H9 (cell line): ENCODE data around the gene LEO1. TPM values are rescaled to one million over a fixed set of nuclear protein-coding genes. Genes with fewer than 3 reads are reported as not detected.

Source experiments
- DNase-seq: peaks from one replicate; pipeline ENCODE4 v3.0.0-alpha.2; 2017
- H2AFZ ChIP-seq: one replicate; pipeline ENCODE4 v1.6.1; 2013; ENCODE audit warnings: mild to moderate bottlenecking, low read length, control low read depth, moderate library complexity
- H2AK5ac ChIP-seq: 2 replicates; pipeline ENCODE4 v1.6.1; 2013; ENCODE audit warnings: low read length, control low read depth, mixed read lengths; ENCODE audit not compliant: insufficient read length
- H2BK120ac ChIP-seq: one replicate; pipeline ENCODE4 v1.6.1; 2013; ENCODE audit warnings: low read depth, mild to moderate bottlenecking, low read length, control low read depth, inconsistent platforms; ENCODE audit not compliant: poor library complexity, severe bottlenecking
- H2BK12ac ChIP-seq: 2 replicates; pipeline ENCODE4 v1.6.1; 2013; ENCODE audit warnings: low read length, control low read depth, mixed read lengths, low read depth; ENCODE audit not compliant: insufficient read length
- H2BK15ac ChIP-seq: 2 replicates; pipeline ENCODE4 v1.6.1; 2013; ENCODE audit warnings: low read depth, low read length, control low read depth
- H2BK20ac ChIP-seq: one replicate; pipeline ENCODE4 v1.6.1; 2013; ENCODE audit warnings: low read depth, mild to moderate bottlenecking, low read length, control low read depth, inconsistent platforms; ENCODE audit not compliant: poor library complexity, severe bottlenecking
- H2BK5ac ChIP-seq: 2 replicates; pipeline ENCODE4 v1.6.1; 2013; ENCODE audit warnings: low read length, control low read depth, mixed read lengths; ENCODE audit not compliant: insufficient read length
- H3K14ac ChIP-seq: 2 replicates; pipeline ENCODE4 v1.6.1; 2013; ENCODE audit warnings: low read length, control low read depth; ENCODE audit not compliant: insufficient read depth
- H3K18ac ChIP-seq: 2 replicates; pipeline ENCODE4 v1.6.1; 2013; ENCODE audit warnings: low read depth, mild to moderate bottlenecking, mixed read lengths, low read length, control low read depth; ENCODE audit not compliant: insufficient read length
- H3K23ac ChIP-seq: 2 replicates; pipeline ENCODE4 v1.6.1; 2013; ENCODE audit warnings: low read length, control low read depth, mixed read lengths, low read depth; ENCODE audit not compliant: insufficient read length
- H3K23me2 ChIP-seq: 2 replicates; pipeline ENCODE4 v1.6.1; 2013; ENCODE audit warnings: low read depth, mild to moderate bottlenecking, mixed read lengths, low read length, control low read depth; ENCODE audit not compliant: insufficient read length, poor library complexity, severe bottlenecking
- H3K27ac ChIP-seq: 2 replicates; pipeline ENCODE4 v1.5.1; 2013; ENCODE audit warnings: low read length, control low read depth, mixed read lengths, low read depth; ENCODE audit not compliant: insufficient read length
- H3K27me3 ChIP-seq: 2 replicates; pipeline ENCODE4 v1.6.1; 2013; ENCODE audit warnings: low read length, control low read depth, inconsistent platforms; ENCODE audit not compliant: insufficient read depth
- H3K4ac ChIP-seq: 2 replicates; pipeline ENCODE4 v1.6.1; 2013; ENCODE audit warnings: low read depth, mild to moderate bottlenecking, control low read depth, inconsistent platforms, low read length, moderate library complexity
- H3K4me1 ChIP-seq: 2 replicates; pipeline ENCODE4 v1.6.1; 2013; ENCODE audit warnings: low read length, control low read depth, inconsistent platforms; ENCODE audit not compliant: insufficient read depth
- H3K4me2 ChIP-seq: 2 replicates; pipeline ENCODE4 v1.6.1; 2013; ENCODE audit warnings: low read length, control low read depth, mixed read lengths; ENCODE audit not compliant: insufficient read length, insufficient read depth
- H3K56ac ChIP-seq: 2 replicates; pipeline ENCODE4 v1.6.1; 2013; ENCODE audit warnings: low read depth, mild to moderate bottlenecking, mixed read lengths, low read length, control low read depth; ENCODE audit not compliant: insufficient read length
- H3K79me1 ChIP-seq: 2 replicates; pipeline ENCODE4 v1.6.1; 2013; ENCODE audit warnings: low read depth, mild to moderate bottlenecking, moderate library complexity, low read length, control low read depth, inconsistent platforms; ENCODE audit not compliant: insufficient read depth, poor library complexity, severe bottlenecking
- H3K79me2 ChIP-seq: 2 replicates; pipeline ENCODE4 v1.6.1; 2013; ENCODE audit warnings: low read length, control low read depth, inconsistent platforms; ENCODE audit not compliant: insufficient read depth
- H3K9ac ChIP-seq: 2 replicates; pipeline ENCODE4 v1.6.1; 2013; ENCODE audit warnings: low read length, control low read depth, mixed read lengths; ENCODE audit not compliant: insufficient read length; ENCODE audit errors: extremely low read depth
- H3K9me3 ChIP-seq: one replicate; pipeline ENCODE4 v1.6.1; 2013; ENCODE audit warnings: low read depth, low read length, inconsistent platforms; ENCODE audit not compliant: control insufficient read depth
- H3T11ph ChIP-seq: one replicate; pipeline ENCODE4 v1.6.1; 2013; ENCODE audit warnings: mild to moderate bottlenecking, low read length, control low read depth, inconsistent platforms
- H4K20me1 ChIP-seq: one replicate; pipeline ENCODE4 v1.6.1; 2013; ENCODE audit not compliant: control insufficient read depth, insufficient read length, insufficient read depth
- H4K5ac ChIP-seq: 2 replicates; pipeline ENCODE4 v1.6.1; 2013; ENCODE audit warnings: low read depth, mild to moderate bottlenecking, mixed read lengths, low read length, control low read depth; ENCODE audit not compliant: insufficient read length
- H4K8ac ChIP-seq: replicated peaks from 2 replicates; pipeline ENCODE4 v1.6.1; 2013; ENCODE audit warnings: low read length, control low read depth, mixed read lengths, low read depth; ENCODE audit not compliant: insufficient read length
- H4K91ac ChIP-seq: 2 replicates; pipeline ENCODE4 v1.6.1; 2013; ENCODE audit warnings: low read depth, mild to moderate bottlenecking, moderate library complexity, mixed read lengths, low read length, control low read depth; ENCODE audit not compliant: insufficient read length
- H3K27ac Mint-ChIP-seq, 3 experiments: 2 replicates in 2 of 3; 3 replicates in 1 of 3; pipeline ENCODE4 v1.8.0; 2020 to 2021; ENCODE audit warnings: mixed read lengths in 3 of 3, mild to moderate bottlenecking in 1 of 3, moderate library complexity in 1 of 3
- H3K27me3 Mint-ChIP-seq: 2 replicates; pipeline ENCODE4 v1.8.0; 2021; ENCODE audit warnings: low read depth, mild to moderate bottlenecking, moderate library complexity, mixed read lengths
- H3K36me3 Mint-ChIP-seq, 3 experiments: 2 replicates in 2 of 3; 3 replicates in 1 of 3; pipeline ENCODE4 v1.8.0; 2020 to 2021; ENCODE audit warnings: low read depth in 3 of 3, mixed read lengths in 3 of 3; ENCODE audit not compliant: insufficient read depth in 1 of 3
- H3K4me1 Mint-ChIP-seq, 2 experiments: 2 replicates each; pipeline ENCODE4 v1.8.0; 2020; ENCODE audit warnings: mixed read lengths in 2 of 2
- H3K4me3 Mint-ChIP-seq, 2 experiments: 2 replicates in 1 of 2; 3 replicates in 1 of 2; pipeline ENCODE4 v1.8.0; 2020 to 2021; ENCODE audit warnings: mild to moderate bottlenecking in 2 of 2, mixed read lengths in 2 of 2, moderate library complexity in 1 of 2
- H3K9me3 Mint-ChIP-seq, 2 experiments: 2 replicates in 1 of 2; 3 replicates in 1 of 2; pipeline ENCODE4 v1.8.0; 2020; ENCODE audit warnings: mild to moderate bottlenecking in 2 of 2, mixed read lengths in 2 of 2, moderate library complexity in 1 of 2
- CTCF ChIP-seq: fragments of 200-600 bp; sonication (generic); conservative IDR thresholded peaks from 3 replicates; pipeline ENCODE4 v1.8.0; 2021; ENCODE audit warnings: antibody characterized with exemption, mild to moderate bottlenecking
- total RNA-seq: library from RNA; stranded (reverse); gene quantifications from 2 replicates; pipeline ENCODE4 v1.2.1, GENCODE V29; 2021

Gene LEO1
- total RNA-seq, 1 experiment from 2014 or later: 30.3 TPM

GRCh38 chr15:51939216-51939615 lies 32.4 kb downstream of the LEO1 start:
- no peak for TF ChIP-seq CTCF
- no peaks in the 10 kb centered on the region for H3K79me2 ChIP-seq
- no peak overlapping the region for H2BK20ac ChIP-seq
- no peak overlapping the region for H3K9ac ChIP-seq
- H3K56ac ChIP-seq: no peak overlapping the region
- peaks cover 4 to 7% of the 10 kb centered on the region in 2 experiments; a peak in 3 of 4 replicates for H3K4me1 Mint-ChIP-seq
- no peak overlapping the region for H2BK120ac ChIP-seq
- H4K8ac ChIP-seq: no peak overlapping the region
- H3K27ac Mint-ChIP-seq: peak overlapping the region in 2 of 3 experiments; percentile 73 to 77; a peak in 1 of 7 replicates
- H3K9me3 Mint-ChIP-seq: no peaks in the 10 kb centered on the region
- no peaks in the 10 kb centered on the region for H3K27me3 ChIP-seq
- no peak overlapping the region for H2AFZ ChIP-seq
- H3K23me2 ChIP-seq: no peaks in the 10 kb centered on the region
- H2BK5ac ChIP-seq: no peak overlapping the region
- H4K91ac ChIP-seq: no peak overlapping the region
- no peaks in the 10 kb centered on the region for H3K27me3 Mint-ChIP-seq
- H3K18ac ChIP-seq: no peak overlapping the region
- H4K5ac ChIP-seq: no peak overlapping the region
- no peak overlapping the region for H2BK15ac ChIP-seq
- no peak overlapping the region for H3K4ac ChIP-seq
- H3T11ph ChIP-seq: no peak overlapping the region
- no peak overlapping the region for H3K14ac ChIP-seq
- H3K23ac ChIP-seq: no peak overlapping the region
- no peak overlapping the region for H2AK5ac ChIP-seq
- H4K20me1 ChIP-seq: no peaks in the 10 kb centered on the region
- H2BK12ac ChIP-seq: no peak overlapping the region
- H3K79me1 ChIP-seq: no peaks in the 10 kb centered on the region
- no peak overlapping the region for H3K27ac ChIP-seq
- H3K9me3 ChIP-seq: no peaks in the 10 kb centered on the region
- no peak overlapping the region for H3K4me2 ChIP-seq
- DNase-seq: no peak
- no peak overlapping the region for H3K4me3 Mint-ChIP-seq
- H3K36me3 Mint-ChIP-seq: peaks cover 15 to 63% (median 33%) of the 10 kb centered on the region in 3 experiments; a peak in 6 of 7 replicates
- H3K4me1 ChIP-seq: no peaks in the 10 kb centered on the region
